Neural crest cell (in vitro differentiated cells): Measurements from ENCODE around the gene OPN4. TPM values are rescaled to one million over a fixed set of nuclear protein-coding genes. Genes with fewer than 3 reads are reported as not detected.

Source experiments
- DNase-seq: peaks from one replicate; pipeline ENCODE4 v3.0.0; 2021; ENCODE audit warnings: low read depth, mixed read lengths, low spot score
- H3K27ac Mint-ChIP-seq: one replicate; pipeline ENCODE4 v1.8.0; 2021; ENCODE audit warnings: mild to moderate bottlenecking, mixed read lengths; ENCODE audit not compliant: unreplicated experiment
- H3K27me3 Mint-ChIP-seq: 2 replicates; pipeline ENCODE4 v1.8.0; 2021; ENCODE audit warnings: low read depth, mild to moderate bottlenecking, mixed read lengths
- H3K36me3 Mint-ChIP-seq: 2 replicates; pipeline ENCODE4 v1.8.0; 2021; ENCODE audit warnings: low read depth, mild to moderate bottlenecking, mixed read lengths
- H3K4me1 Mint-ChIP-seq: 2 replicates; pipeline ENCODE4 v1.8.0; 2021; ENCODE audit warnings: mixed read lengths
- H3K4me3 Mint-ChIP-seq: one replicate; pipeline ENCODE4 v1.8.0; 2021; ENCODE audit warnings: mild to moderate bottlenecking, mixed read lengths
- H3K9me3 Mint-ChIP-seq: 2 replicates; pipeline ENCODE4 v1.8.0; 2021; ENCODE audit warnings: mixed read lengths
- total RNA-seq: library from RNA; stranded (reverse); gene quantifications from 2 replicates; pipeline ENCODE4 v1.2.1, GENCODE V29; 2021
- TF ChIP-seq, protein P1 (sequence below): fragments of 200-600 bp; sonication (generic); conservative IDR thresholded peaks from 2 replicates; pipeline ENCODE4 v1.5.0; 2021; ENCODE audit warnings: antibody characterized with exemption, mild to moderate bottlenecking

OPN4 gene
- total RNA-seq, 1 donor from 2014 or later: not detected

DNA sequence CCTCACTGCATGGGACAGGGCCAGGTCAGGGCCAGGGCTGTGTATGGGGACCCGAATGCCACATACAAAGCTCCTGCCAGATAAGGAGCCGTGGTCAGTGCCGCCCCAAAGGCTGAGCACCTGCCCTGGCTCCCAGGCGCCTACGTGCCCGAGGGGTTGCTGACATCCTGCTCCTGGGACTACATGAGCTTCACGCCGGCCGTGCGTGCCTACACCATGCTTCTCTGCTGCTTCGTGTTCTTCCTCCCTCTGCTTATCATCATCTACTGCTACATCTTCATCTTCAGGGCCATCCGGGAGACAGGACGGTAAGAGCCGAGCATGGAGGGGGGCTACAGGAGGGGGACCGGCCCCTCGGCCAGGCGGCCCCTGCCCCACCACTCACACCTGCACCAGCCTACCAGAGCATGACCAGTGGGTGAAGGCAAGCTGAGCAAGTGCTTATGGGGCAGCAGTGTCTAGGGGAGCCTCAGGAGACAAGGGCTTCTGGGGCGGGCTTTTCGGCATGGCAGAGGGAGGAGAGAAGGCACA, 4.9 kb downstream of the OPN4 start:
- Mint-ChIP-seq H3K27ac (no peak overlapping the region), H3K9me3 (no peaks in the 10 kb centered on the region), H3K4me1 (peaks cover 5% of the 10 kb centered on the region), H3K27me3 (no peaks in the 10 kb centered on the region), H3K4me3 (no peak overlapping the region), H3K36me3 (no peaks in the 10 kb centered on the region)
- TF ChIP-seq, protein P1, sequence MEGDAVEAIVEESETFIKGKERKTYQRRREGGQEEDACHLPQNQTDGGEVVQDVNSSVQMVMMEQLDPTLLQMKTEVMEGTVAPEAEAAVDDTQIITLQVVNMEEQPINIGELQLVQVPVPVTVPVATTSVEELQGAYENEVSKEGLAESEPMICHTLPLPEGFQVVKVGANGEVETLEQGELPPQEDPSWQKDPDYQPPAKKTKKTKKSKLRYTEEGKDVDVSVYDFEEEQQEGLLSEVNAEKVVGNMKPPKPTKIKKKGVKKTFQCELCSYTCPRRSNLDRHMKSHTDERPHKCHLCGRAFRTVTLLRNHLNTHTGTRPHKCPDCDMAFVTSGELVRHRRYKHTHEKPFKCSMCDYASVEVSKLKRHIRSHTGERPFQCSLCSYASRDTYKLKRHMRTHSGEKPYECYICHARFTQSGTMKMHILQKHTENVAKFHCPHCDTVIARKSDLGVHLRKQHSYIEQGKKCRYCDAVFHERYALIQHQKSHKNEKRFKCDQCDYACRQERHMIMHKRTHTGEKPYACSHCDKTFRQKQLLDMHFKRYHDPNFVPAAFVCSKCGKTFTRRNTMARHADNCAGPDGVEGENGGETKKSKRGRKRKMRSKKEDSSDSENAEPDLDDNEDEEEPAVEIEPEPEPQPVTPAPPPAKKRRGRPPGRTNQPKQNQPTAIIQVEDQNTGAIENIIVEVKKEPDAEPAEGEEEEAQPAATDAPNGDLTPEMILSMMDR: no peak
- DNase-seq: no peak

GRCh38 chr10:86659721-86660453, 5.5 kb downstream of the OPN4 start:
- no peak overlapping the region for H3K4me3 Mint-ChIP-seq
- no peaks in the 10 kb centered on the region for H3K36me3 Mint-ChIP-seq
- DNase-seq: no peak
- no peak overlapping the region for H3K27ac Mint-ChIP-seq
- no peaks in the 10 kb centered on the region for H3K9me3 Mint-ChIP-seq
- H3K4me1 Mint-ChIP-seq: peaks cover 9% of the 10 kb centered on the region
- TF ChIP-seq, protein P1: no peak
- no peaks in the 10 kb centered on the region for H3K27me3 Mint-ChIP-seq

DNA sequence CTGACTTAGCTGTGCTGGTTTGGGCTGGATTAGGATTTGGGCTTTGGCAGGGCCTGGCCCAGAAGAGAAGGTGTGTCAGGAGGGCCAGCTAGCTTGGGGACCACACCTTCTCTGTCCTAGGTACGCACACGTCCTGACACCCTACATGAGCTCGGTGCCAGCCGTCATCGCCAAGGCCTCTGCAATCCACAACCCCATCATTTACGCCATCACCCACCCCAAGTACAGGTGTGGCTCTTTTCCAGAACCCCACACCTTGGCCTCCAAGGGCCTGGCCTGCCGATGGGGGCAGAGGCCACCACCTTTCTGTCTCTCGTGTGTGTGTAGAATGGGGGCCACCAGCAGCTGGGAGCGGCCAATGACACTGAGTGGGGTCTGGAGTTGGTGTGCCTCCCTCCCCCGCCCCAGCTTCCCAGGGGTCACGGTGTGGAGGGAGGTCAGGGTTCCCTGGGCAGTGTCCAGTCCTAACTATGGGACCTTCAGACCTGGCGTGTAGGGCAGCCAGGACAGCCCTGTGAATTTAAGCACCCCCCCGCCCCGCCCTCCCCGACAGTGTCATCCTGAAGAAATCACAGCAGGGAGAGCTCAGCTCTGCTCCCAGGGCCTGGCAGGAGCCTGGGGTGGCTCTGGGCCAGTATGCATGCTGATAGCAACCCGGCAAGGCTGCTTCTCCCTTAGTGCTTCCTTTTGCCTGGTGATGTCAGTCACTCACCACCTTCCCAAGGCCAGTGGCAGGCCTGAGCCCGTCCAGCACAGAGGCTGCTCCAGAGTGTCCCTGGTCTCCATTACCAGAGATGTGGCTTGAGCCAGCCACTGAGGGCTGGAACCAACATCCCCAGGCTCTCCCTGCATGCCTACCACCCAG, 7.0 kb downstream of the OPN4 start:
- Mint-ChIP-seq H3K27me3 (no peaks in the 10 kb centered on the region), H3K4me3 (no peak overlapping the region), H3K36me3 (no peaks in the 10 kb centered on the region)

GRCh38 chr10:86662186-86663045, 8.1 kb downstream of the OPN4 start:
- H3K27ac Mint-ChIP-seq: no peak overlapping the region
- no peaks in the 10 kb centered on the region for H3K36me3 Mint-ChIP-seq
- peaks cover 30% of the 10 kb centered on the region for H3K4me1 Mint-ChIP-seq
- no peak overlapping the region for H3K4me3 Mint-ChIP-seq
- TF ChIP-seq, protein P1: no peak
- no peaks in the 10 kb centered on the region for H3K9me3 Mint-ChIP-seq
- DNase-seq: no peak
- no peaks in the 10 kb centered on the region for H3K27me3 Mint-ChIP-seq

More for the DNA sequence above, 7.0 kb downstream of the OPN4 start:
- TF ChIP-seq, protein P1: no peak
- Mint-ChIP-seq H3K27ac (peak overlapping the region; percentile 67), H3K4me1 (peaks cover 24% of the 10 kb centered on the region), H3K9me3 (no peaks in the 10 kb centered on the region)
- no peak for DNase-seq

- Mint-ChIP-seq H3K4me3 (no peak overlapping the region), H3K9me3 (no peaks in the 10 kb centered on the region), H3K27me3 (no peaks in the 10 kb centered on the region), H3K4me1 (peaks cover 32% of the 10 kb centered on the region), H3K36me3 (no peaks in the 10 kb centered on the region), H3K27ac (no peak overlapping the region)
- DNase-seq: no peak
- TF ChIP-seq, protein P1: no peak
These were observed 8.6 kb downstream of the OPN4 start for GRCh38 chr10:86663046-86663345.
